H9 (cell line): ENCODE results near the gene ASCC1. TPM values are rescaled to one million over a fixed set of nuclear protein-coding genes. Genes with fewer than 3 reads are reported as not detected.

Source experiments
- DNase-seq: peaks from one replicate; pipeline ENCODE4 v3.0.0-alpha.2; 2017
- H2AFZ ChIP-seq: one replicate; pipeline ENCODE4 v1.6.1; 2013; ENCODE audit warnings: mild to moderate bottlenecking, low read length, control low read depth, moderate library complexity
- H2AK5ac ChIP-seq: 2 replicates; pipeline ENCODE4 v1.6.1; 2013; ENCODE audit warnings: low read length, control low read depth, mixed read lengths; ENCODE audit not compliant: insufficient read length
- H2BK120ac ChIP-seq: one replicate; pipeline ENCODE4 v1.6.1; 2013; ENCODE audit warnings: low read depth, mild to moderate bottlenecking, low read length, control low read depth, inconsistent platforms; ENCODE audit not compliant: poor library complexity, severe bottlenecking
- H2BK12ac ChIP-seq: 2 replicates; pipeline ENCODE4 v1.6.1; 2013; ENCODE audit warnings: low read length, control low read depth, mixed read lengths, low read depth; ENCODE audit not compliant: insufficient read length
- H2BK15ac ChIP-seq: 2 replicates; pipeline ENCODE4 v1.6.1; 2013; ENCODE audit warnings: low read depth, low read length, control low read depth
- H2BK20ac ChIP-seq: one replicate; pipeline ENCODE4 v1.6.1; 2013; ENCODE audit warnings: low read depth, mild to moderate bottlenecking, low read length, control low read depth, inconsistent platforms; ENCODE audit not compliant: poor library complexity, severe bottlenecking
- H2BK5ac ChIP-seq: 2 replicates; pipeline ENCODE4 v1.6.1; 2013; ENCODE audit warnings: low read length, control low read depth, mixed read lengths; ENCODE audit not compliant: insufficient read length
- H3K14ac ChIP-seq: 2 replicates; pipeline ENCODE4 v1.6.1; 2013; ENCODE audit warnings: low read length, control low read depth; ENCODE audit not compliant: insufficient read depth
- H3K18ac ChIP-seq: 2 replicates; pipeline ENCODE4 v1.6.1; 2013; ENCODE audit warnings: low read depth, mild to moderate bottlenecking, mixed read lengths, low read length, control low read depth; ENCODE audit not compliant: insufficient read length
- H3K23ac ChIP-seq: 2 replicates; pipeline ENCODE4 v1.6.1; 2013; ENCODE audit warnings: low read length, control low read depth, mixed read lengths, low read depth; ENCODE audit not compliant: insufficient read length
- H3K23me2 ChIP-seq: 2 replicates; pipeline ENCODE4 v1.6.1; 2013; ENCODE audit warnings: low read depth, mild to moderate bottlenecking, mixed read lengths, low read length, control low read depth; ENCODE audit not compliant: insufficient read length, poor library complexity, severe bottlenecking
- H3K27ac ChIP-seq: 2 replicates; pipeline ENCODE4 v1.5.1; 2013; ENCODE audit warnings: low read length, control low read depth, mixed read lengths, low read depth; ENCODE audit not compliant: insufficient read length
- H3K27me3 ChIP-seq: 2 replicates; pipeline ENCODE4 v1.6.1; 2013; ENCODE audit warnings: low read length, control low read depth, inconsistent platforms; ENCODE audit not compliant: insufficient read depth
- H3K4ac ChIP-seq: 2 replicates; pipeline ENCODE4 v1.6.1; 2013; ENCODE audit warnings: low read depth, mild to moderate bottlenecking, control low read depth, inconsistent platforms, low read length, moderate library complexity
- H3K4me1 ChIP-seq: 2 replicates; pipeline ENCODE4 v1.6.1; 2013; ENCODE audit warnings: low read length, control low read depth, inconsistent platforms; ENCODE audit not compliant: insufficient read depth
- H3K4me2 ChIP-seq: 2 replicates; pipeline ENCODE4 v1.6.1; 2013; ENCODE audit warnings: low read length, control low read depth, mixed read lengths; ENCODE audit not compliant: insufficient read length, insufficient read depth
- H3K56ac ChIP-seq: 2 replicates; pipeline ENCODE4 v1.6.1; 2013; ENCODE audit warnings: low read depth, mild to moderate bottlenecking, mixed read lengths, low read length, control low read depth; ENCODE audit not compliant: insufficient read length
- H3K79me1 ChIP-seq: 2 replicates; pipeline ENCODE4 v1.6.1; 2013; ENCODE audit warnings: low read depth, mild to moderate bottlenecking, moderate library complexity, low read length, control low read depth, inconsistent platforms; ENCODE audit not compliant: insufficient read depth, poor library complexity, severe bottlenecking
- H3K79me2 ChIP-seq: 2 replicates; pipeline ENCODE4 v1.6.1; 2013; ENCODE audit warnings: low read length, control low read depth, inconsistent platforms; ENCODE audit not compliant: insufficient read depth
- H3K9ac ChIP-seq: 2 replicates; pipeline ENCODE4 v1.6.1; 2013; ENCODE audit warnings: low read length, control low read depth, mixed read lengths; ENCODE audit not compliant: insufficient read length; ENCODE audit errors: extremely low read depth
- H3K9me3 ChIP-seq: one replicate; pipeline ENCODE4 v1.6.1; 2013; ENCODE audit warnings: low read depth, low read length, inconsistent platforms; ENCODE audit not compliant: control insufficient read depth
- H3T11ph ChIP-seq: one replicate; pipeline ENCODE4 v1.6.1; 2013; ENCODE audit warnings: mild to moderate bottlenecking, low read length, control low read depth, inconsistent platforms
- H4K20me1 ChIP-seq: one replicate; pipeline ENCODE4 v1.6.1; 2013; ENCODE audit not compliant: control insufficient read depth, insufficient read length, insufficient read depth
- H4K5ac ChIP-seq: 2 replicates; pipeline ENCODE4 v1.6.1; 2013; ENCODE audit warnings: low read depth, mild to moderate bottlenecking, mixed read lengths, low read length, control low read depth; ENCODE audit not compliant: insufficient read length
- H4K8ac ChIP-seq: replicated peaks from 2 replicates; pipeline ENCODE4 v1.6.1; 2013; ENCODE audit warnings: low read length, control low read depth, mixed read lengths, low read depth; ENCODE audit not compliant: insufficient read length
- H4K91ac ChIP-seq: 2 replicates; pipeline ENCODE4 v1.6.1; 2013; ENCODE audit warnings: low read depth, mild to moderate bottlenecking, moderate library complexity, mixed read lengths, low read length, control low read depth; ENCODE audit not compliant: insufficient read length
- H3K27ac Mint-ChIP-seq, 3 experiments: 2 replicates in 2 of 3; 3 replicates in 1 of 3; pipeline ENCODE4 v1.8.0; 2020 to 2021; ENCODE audit warnings: mixed read lengths in 3 of 3, mild to moderate bottlenecking in 1 of 3, moderate library complexity in 1 of 3
- H3K27me3 Mint-ChIP-seq: 2 replicates; pipeline ENCODE4 v1.8.0; 2021; ENCODE audit warnings: low read depth, mild to moderate bottlenecking, moderate library complexity, mixed read lengths
- H3K36me3 Mint-ChIP-seq, 3 experiments: 2 replicates in 2 of 3; 3 replicates in 1 of 3; pipeline ENCODE4 v1.8.0; 2020 to 2021; ENCODE audit warnings: low read depth in 3 of 3, mixed read lengths in 3 of 3; ENCODE audit not compliant: insufficient read depth in 1 of 3
- H3K4me1 Mint-ChIP-seq, 2 experiments: 2 replicates each; pipeline ENCODE4 v1.8.0; 2020; ENCODE audit warnings: mixed read lengths in 2 of 2
- H3K4me3 Mint-ChIP-seq, 2 experiments: 2 replicates in 1 of 2; 3 replicates in 1 of 2; pipeline ENCODE4 v1.8.0; 2020 to 2021; ENCODE audit warnings: mild to moderate bottlenecking in 2 of 2, mixed read lengths in 2 of 2, moderate library complexity in 1 of 2
- H3K9me3 Mint-ChIP-seq, 2 experiments: 2 replicates in 1 of 2; 3 replicates in 1 of 2; pipeline ENCODE4 v1.8.0; 2020; ENCODE audit warnings: mild to moderate bottlenecking in 2 of 2, mixed read lengths in 2 of 2, moderate library complexity in 1 of 2
- WGBS: extraction: QIAGEN DNeasy Blood & Tissue Kit; methylation state at CpG from one replicate; pipeline ENCODE4 v1.1.7; 2013; ENCODE audit warnings: missing lambda C conversion rate, low lambda C conversion rate, mixed read lengths; ENCODE audit not compliant: insufficient read length; ENCODE audit errors: extremely low coverage; 5-methylcytosine and 5-hydroxymethylcytosine counted together
- total RNA-seq: library from RNA; stranded (reverse); gene quantifications from 2 replicates; pipeline ENCODE4 v1.2.1, GENCODE V29; 2021
- TF ChIP-seq, protein P1 (sequence below): fragments of 200-600 bp; sonication (generic); conservative IDR thresholded peaks from 3 replicates; pipeline ENCODE4 v1.8.0; 2021; ENCODE audit warnings: antibody characterized with exemption, mild to moderate bottlenecking

Gene ASCC1
- total RNA-seq, 1 experiment from 2014 or later = 41.2 TPM

DNA sequence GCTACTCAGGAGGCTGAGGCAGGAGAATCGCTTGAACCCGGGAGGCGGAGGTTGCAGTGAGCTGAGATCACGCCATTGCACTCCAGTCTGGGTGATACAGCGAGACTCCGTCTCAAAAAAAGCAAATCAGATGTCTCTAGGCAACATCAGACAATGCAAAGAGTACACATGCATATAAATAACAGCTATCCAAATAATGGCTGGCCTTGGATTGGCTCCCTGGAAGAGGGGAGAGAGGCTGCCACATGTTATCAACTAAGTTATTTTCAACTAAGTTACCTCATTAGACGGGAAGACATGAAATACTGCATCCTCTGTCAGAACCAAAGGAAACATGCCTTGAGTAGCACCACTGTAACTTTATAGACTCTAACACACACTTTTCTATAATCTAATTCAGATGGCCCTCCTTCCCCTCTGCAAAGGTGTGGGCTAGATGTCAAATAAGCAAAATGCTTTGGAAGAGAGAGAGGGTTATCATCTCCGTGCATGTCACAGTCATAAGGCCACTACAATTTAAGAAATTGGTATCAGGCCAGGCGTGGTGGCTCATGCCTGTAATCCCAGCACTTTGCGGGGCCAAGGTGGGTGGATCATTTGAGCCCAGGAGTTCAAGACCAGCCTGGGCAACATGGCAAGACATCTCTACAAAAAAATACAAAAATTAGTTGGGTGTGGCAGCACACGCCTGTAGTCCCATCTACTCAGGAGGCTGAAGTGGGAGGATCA, 105.2 kb downstream of the ASCC1 start:
- no peak overlapping the region for H3T11ph ChIP-seq
- no peak overlapping the region for H3K14ac ChIP-seq
- no peaks in the 10 kb centered on the region for H4K20me1 ChIP-seq
- Mint-ChIP-seq H3K27me3 (no peaks in the 10 kb centered on the region), H3K27ac (no peak overlapping the region; a peak in 1 of 7 replicates), H3K4me3 (no peak overlapping the region), H3K36me3 (peaks cover 4 to 14% (median 9%) of the 10 kb centered on the region in 3 experiments), H3K9me3 (peaks cover 2 to 8% of the 10 kb centered on the region in 2 experiments; a peak in 3 of 5 replicates), H3K4me1 (0 out of 4 replicates have a peak, but pooled peaks cover 0 to 4% of the 10 kb centered on the region in 2 experiments)
- no peak overlapping the region for H3K27ac ChIP-seq
- H3K4me2 ChIP-seq = no peak overlapping the region
- no peak overlapping the region for H2BK20ac ChIP-seq
- no peak overlapping the region for H3K4ac ChIP-seq
- H3K23me2 ChIP-seq = no peaks in the 10 kb centered on the region
- no peak overlapping the region for H2AK5ac ChIP-seq
- no peak overlapping the region for H3K18ac ChIP-seq
- no peaks in the 10 kb centered on the region for H3K79me2 ChIP-seq
- no peaks in the 10 kb centered on the region for H3K9me3 ChIP-seq
- H2BK120ac ChIP-seq = no peak overlapping the region
- no peak overlapping the region for H2AFZ ChIP-seq
- H3K9ac ChIP-seq = no peak overlapping the region
- H3K23ac ChIP-seq = no peak overlapping the region
- no peak for DNase-seq
- TF ChIP-seq, protein P1, sequence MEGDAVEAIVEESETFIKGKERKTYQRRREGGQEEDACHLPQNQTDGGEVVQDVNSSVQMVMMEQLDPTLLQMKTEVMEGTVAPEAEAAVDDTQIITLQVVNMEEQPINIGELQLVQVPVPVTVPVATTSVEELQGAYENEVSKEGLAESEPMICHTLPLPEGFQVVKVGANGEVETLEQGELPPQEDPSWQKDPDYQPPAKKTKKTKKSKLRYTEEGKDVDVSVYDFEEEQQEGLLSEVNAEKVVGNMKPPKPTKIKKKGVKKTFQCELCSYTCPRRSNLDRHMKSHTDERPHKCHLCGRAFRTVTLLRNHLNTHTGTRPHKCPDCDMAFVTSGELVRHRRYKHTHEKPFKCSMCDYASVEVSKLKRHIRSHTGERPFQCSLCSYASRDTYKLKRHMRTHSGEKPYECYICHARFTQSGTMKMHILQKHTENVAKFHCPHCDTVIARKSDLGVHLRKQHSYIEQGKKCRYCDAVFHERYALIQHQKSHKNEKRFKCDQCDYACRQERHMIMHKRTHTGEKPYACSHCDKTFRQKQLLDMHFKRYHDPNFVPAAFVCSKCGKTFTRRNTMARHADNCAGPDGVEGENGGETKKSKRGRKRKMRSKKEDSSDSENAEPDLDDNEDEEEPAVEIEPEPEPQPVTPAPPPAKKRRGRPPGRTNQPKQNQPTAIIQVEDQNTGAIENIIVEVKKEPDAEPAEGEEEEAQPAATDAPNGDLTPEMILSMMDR = no peak
- H2BK15ac ChIP-seq = no peak overlapping the region
- no peaks in the 10 kb centered on the region for H3K4me1 ChIP-seq
- H3K79me1 ChIP-seq = no peaks in the 10 kb centered on the region
- H4K8ac ChIP-seq = no peak overlapping the region
- H3K56ac ChIP-seq = no peak overlapping the region
- no peak overlapping the region for H2BK12ac ChIP-seq
- WGBS = no CpG with 5 or more reads among the region's 11 CpGs
- no peak overlapping the region for H4K91ac ChIP-seq
- H4K5ac ChIP-seq = no peak overlapping the region
- H3K27me3 ChIP-seq = no peaks in the 10 kb centered on the region
- H2BK5ac ChIP-seq = no peak overlapping the region
